SU-DHL-6 (cell line): ENCODE measurements around the gene PI4KA.

Experiments used
- H2AFZ ChIP-seq: fragments of 200-600 bp; sonication (generic); 2 replicates; pipeline ENCODE4 v1.6.1; 2014; ENCODE audit warnings: low read depth, mild to moderate bottlenecking, moderate library complexity, mixed read lengths, antibody characterized with exemption, low read length; ENCODE audit not compliant: severe bottlenecking
- H3F3A ChIP-seq: fragments of 200-600 bp; shearing (Covaris generic); 2 replicates; pipeline ENCODE4 v1.6.0; 2016; ENCODE audit warnings: antibody characterized with exemption, mild to moderate bottlenecking; ENCODE audit not compliant: insufficient read depth
- H3K27ac ChIP-seq: fragments of 200-600 bp; sonication (generic); 2 replicates; pipeline ENCODE4 v1.5.1; 2016; ENCODE audit warnings: low read depth, mild to moderate bottlenecking, low read length, moderate library complexity, mixed read lengths
- H3K27me3 ChIP-seq: fragments of 200-600 bp; sonication (generic), shearing (Covaris generic); 2 replicates; pipeline ENCODE4 v1.6.0; 2014; ENCODE audit warnings: mild to moderate bottlenecking, low read length
- H3K36me3 ChIP-seq: fragments of 200-600 bp; sonication (generic); 2 replicates; pipeline ENCODE4 v1.6.1; 2014; ENCODE audit warnings: mild to moderate bottlenecking, low read length, mixed read lengths
- H3K4me2 ChIP-seq: fragments of 300-600, 200-600 bp; shearing (Covaris generic), sonication (generic); 2 replicates; pipeline ENCODE4 v1.6.0; 2014; ENCODE audit warnings: low read length, low read depth, mild to moderate bottlenecking; ENCODE audit not compliant: poor library complexity, severe bottlenecking
- H3K4me3 ChIP-seq: fragments of 200-600 bp; sonication (generic); 2 replicates; pipeline ENCODE4 v1.5.1; 2014; ENCODE audit warnings: antibody characterized with exemption, low read length, mild to moderate bottlenecking, mixed read lengths; ENCODE audit not compliant: insufficient read depth, poor library complexity, severe bottlenecking
- H3K79me2 ChIP-seq: fragments of 200-600 bp; sonication (generic); 2 replicates; pipeline ENCODE4 v1.6.1; 2014; ENCODE audit warnings: mild to moderate bottlenecking, low read length, moderate library complexity; ENCODE audit not compliant: insufficient read depth
- H3K9ac ChIP-seq: fragments of 200-600 bp; sonication (generic); 2 replicates; pipeline ENCODE4 v1.7.0; 2014; ENCODE audit warnings: mild to moderate bottlenecking, low read length
- H3K9me2 ChIP-seq: fragments of 200-600 bp; sonication (generic); replicated peaks from 2 replicates; pipeline ENCODE4 v1.6.1; 2014; ENCODE audit warnings: low read length; ENCODE audit not compliant: insufficient read depth
- H3K9me3 ChIP-seq: fragments of 200-600 bp; sonication (generic); 2 replicates; pipeline ENCODE4 v1.6.1; 2014; ENCODE audit warnings: low read length, mixed read lengths; ENCODE audit not compliant: insufficient read depth
- H4K20me1 ChIP-seq: fragments of 200-600 bp; sonication (generic); 2 replicates; pipeline ENCODE4 v1.6.1; 2014; ENCODE audit warnings: low read depth, mild to moderate bottlenecking, antibody characterized with exemption, low read length, moderate library complexity, mixed read lengths
- EZH2phosphoT487 ChIP-seq: fragments of 200-600 bp; sonication (generic), shearing (Covaris generic); conservative IDR thresholded peaks from 2 replicates; pipeline ENCODE4 v1.6.1; 2018; ENCODE audit warnings: mild to moderate bottlenecking, antibody characterized with exemption, low read length, moderate library complexity, mixed read lengths
- TF ChIP-seq, protein P1 (sequence below): fragments of 200-600 bp; sonication (generic); IDR thresholded peaks from one replicate; pipeline ENCODE4 v1.5.1; 2017; ENCODE audit warnings: antibody characterized with exemption, mild to moderate bottlenecking, low read length, moderate library complexity; ENCODE audit not compliant: insufficient read depth, poor library complexity, severe bottlenecking

Gene PI4KA

GRCh38 chr22:20763630-20764470, 94.8 kb downstream of the PI4KA start:
- H3K36me3 ChIP-seq = no peaks in the 10 kb centered on the region

GRCh38 chr22:20762233-20762796, 96.3 kb downstream of the PI4KA start:
- Histone ChIP-seq H4K20me1 (no peaks in the 10 kb centered on the region), H3F3A (no peaks in the 10 kb centered on the region), H3K27me3 (no peaks in the 10 kb centered on the region), H3K27ac (no peak overlapping the region), H3K9ac (no peak overlapping the region), H2AFZ (no peak overlapping the region), H3K36me3 (no peaks in the 10 kb centered on the region), H3K4me2 (no peak overlapping the region), H3K4me3 (no peak overlapping the region), H3K9me2 (no peaks in the 10 kb centered on the region), H3K9me3 (no peaks in the 10 kb centered on the region), H3K79me2 (no peaks in the 10 kb centered on the region)
- TF ChIP-seq, protein P1, sequence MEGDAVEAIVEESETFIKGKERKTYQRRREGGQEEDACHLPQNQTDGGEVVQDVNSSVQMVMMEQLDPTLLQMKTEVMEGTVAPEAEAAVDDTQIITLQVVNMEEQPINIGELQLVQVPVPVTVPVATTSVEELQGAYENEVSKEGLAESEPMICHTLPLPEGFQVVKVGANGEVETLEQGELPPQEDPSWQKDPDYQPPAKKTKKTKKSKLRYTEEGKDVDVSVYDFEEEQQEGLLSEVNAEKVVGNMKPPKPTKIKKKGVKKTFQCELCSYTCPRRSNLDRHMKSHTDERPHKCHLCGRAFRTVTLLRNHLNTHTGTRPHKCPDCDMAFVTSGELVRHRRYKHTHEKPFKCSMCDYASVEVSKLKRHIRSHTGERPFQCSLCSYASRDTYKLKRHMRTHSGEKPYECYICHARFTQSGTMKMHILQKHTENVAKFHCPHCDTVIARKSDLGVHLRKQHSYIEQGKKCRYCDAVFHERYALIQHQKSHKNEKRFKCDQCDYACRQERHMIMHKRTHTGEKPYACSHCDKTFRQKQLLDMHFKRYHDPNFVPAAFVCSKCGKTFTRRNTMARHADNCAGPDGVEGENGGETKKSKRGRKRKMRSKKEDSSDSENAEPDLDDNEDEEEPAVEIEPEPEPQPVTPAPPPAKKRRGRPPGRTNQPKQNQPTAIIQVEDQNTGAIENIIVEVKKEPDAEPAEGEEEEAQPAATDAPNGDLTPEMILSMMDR = no peak
- TF ChIP-seq EZH2phosphoT487 = no peak

More at GRCh38 chr22:20763630-20764470, 94.8 kb downstream of the PI4KA start:
- TF ChIP-seq, protein P1 = no peak
- TF ChIP-seq EZH2phosphoT487 = no peak
- H3K9me3 ChIP-seq = no peaks in the 10 kb centered on the region
- no peak overlapping the region for H2AFZ ChIP-seq
- no peaks in the 10 kb centered on the region for H4K20me1 ChIP-seq
- H3K4me3 ChIP-seq = no peak overlapping the region
- no peaks in the 10 kb centered on the region for H3K79me2 ChIP-seq
- H3F3A ChIP-seq = no peaks in the 10 kb centered on the region
- H3K9ac ChIP-seq = no peak overlapping the region
- H3K27me3 ChIP-seq = no peaks in the 10 kb centered on the region
- H3K4me2 ChIP-seq = no peak overlapping the region
- H3K27ac ChIP-seq = no peak overlapping the region
- no peaks in the 10 kb centered on the region for H3K9me2 ChIP-seq

DNA sequence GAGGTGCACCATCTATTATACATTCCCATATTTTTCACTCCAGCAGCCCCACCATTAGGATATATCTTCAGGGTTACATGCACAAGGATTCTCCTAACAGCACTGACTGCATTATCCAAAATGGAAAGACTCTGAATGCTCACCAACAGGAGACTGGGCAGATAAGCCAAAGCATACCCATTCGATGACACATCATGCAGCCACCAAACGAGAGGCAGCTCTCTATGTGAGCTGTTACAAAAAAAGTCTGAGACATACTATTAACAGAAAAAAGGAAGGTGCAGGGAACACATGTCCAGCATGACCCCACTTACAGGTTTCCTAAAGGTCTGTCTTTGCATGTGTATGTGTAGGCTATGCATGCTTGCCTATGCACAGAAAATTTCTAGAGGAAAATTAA, 97.1 kb downstream of the PI4KA start:
- Histone ChIP-seq H4K20me1 (no peaks in the 10 kb centered on the region), H3K27me3 (no peaks in the 10 kb centered on the region), H3K9me3 (no peaks in the 10 kb centered on the region), H3K9me2 (no peaks in the 10 kb centered on the region), H3K9ac (no peak overlapping the region), H3K27ac (no peak overlapping the region), H2AFZ (no peak overlapping the region), H3K4me2 (no peak overlapping the region), H3K36me3 (no peaks in the 10 kb centered on the region), H3K4me3 (no peak overlapping the region), H3F3A (no peaks in the 10 kb centered on the region), H3K79me2 (no peaks in the 10 kb centered on the region)
- no peak for TF ChIP-seq EZH2phosphoT487
- TF ChIP-seq, protein P1 = no peak
